GM23248 (cell line): ENCODE data around the gene MAPK6.

Source experiments
- EZH2 ChIP-seq: fragments of 200-600 bp; sonication (generic); IDR thresholded peaks from 2 replicates; pipeline ENCODE4 v1.6.1; 2018; ENCODE audit warnings: antibody characterized with exemption, mild to moderate bottlenecking; ENCODE audit not compliant: insufficient read depth, poor library complexity, severe bottlenecking
- EZH2phosphoT487 ChIP-seq: fragments of 200-600 bp; sonication (generic); IDR thresholded peaks from 2 replicates; pipeline ENCODE4 v1.6.1; 2018; ENCODE audit warnings: antibody characterized with exemption, moderate library complexity, mild to moderate bottlenecking, low read depth; ENCODE audit not compliant: insufficient read depth

DNA sequence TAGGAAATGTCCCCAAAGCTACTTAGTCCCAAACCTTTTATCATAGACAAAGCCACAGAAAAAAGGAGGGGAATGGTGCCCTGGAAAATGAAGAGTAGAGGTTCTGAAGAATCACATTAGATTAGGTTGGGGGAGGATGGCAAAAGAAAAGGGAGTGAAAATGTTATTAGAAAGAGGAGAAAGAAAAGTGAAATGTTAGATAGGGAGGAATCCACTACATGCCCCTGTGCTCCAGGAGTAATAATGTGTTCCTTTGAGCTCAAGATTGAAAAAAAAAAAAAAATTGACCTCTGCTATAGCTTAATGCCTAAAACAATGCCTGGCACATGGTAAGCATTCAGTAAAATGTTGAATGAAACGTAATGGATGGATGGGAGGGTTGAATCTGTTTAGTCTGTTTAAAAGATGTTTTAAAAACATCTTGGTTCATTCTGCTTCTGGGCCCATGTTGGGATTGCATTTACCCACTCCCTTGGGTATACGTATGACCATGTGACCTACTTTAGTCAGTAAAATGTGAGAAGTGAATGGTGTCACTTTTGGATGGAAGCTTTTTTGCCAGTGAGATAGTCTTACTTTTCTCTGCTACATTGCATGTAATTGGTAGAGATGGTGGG, 19.0 kb downstream of the MAPK6 start:
- no peak for TF ChIP-seq EZH2phosphoT487
- TF ChIP-seq EZH2: no peak
